ENCODE results near the gene STARD9. TPM values are rescaled to one million over a fixed set of nuclear protein-coding genes. Genes with fewer than 3 reads are reported as not detected.
A peak's percentile ranks its signal among the peaks of the same experiment; 100 is the strongest.

STARD9 gene
- total RNA-seq, 1 donor from 2014 or later: 16.4 TPM

DNA sequence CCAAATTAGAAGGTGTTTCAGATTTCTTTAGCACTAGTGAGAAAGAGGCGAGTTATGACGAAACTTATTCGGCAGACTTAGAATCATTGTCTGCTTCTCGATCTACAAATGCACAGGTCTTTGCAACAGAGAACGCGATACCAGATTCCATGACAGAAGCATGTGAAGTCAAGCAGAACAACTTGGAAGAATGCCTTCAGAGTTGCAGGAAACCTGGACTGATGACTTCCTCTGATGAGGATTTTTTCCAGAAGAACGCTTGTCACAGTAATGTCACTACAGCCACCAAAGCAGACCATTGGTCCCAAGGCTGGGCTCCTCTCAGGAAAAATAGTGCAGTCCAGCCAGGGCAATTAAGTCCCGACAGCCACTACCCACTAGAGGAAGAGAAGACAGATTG, 110.9 kb downstream of the STARD9 start:
- no peak overlapping the region for H3K4me3 Mint-ChIP-seq

DNA sequence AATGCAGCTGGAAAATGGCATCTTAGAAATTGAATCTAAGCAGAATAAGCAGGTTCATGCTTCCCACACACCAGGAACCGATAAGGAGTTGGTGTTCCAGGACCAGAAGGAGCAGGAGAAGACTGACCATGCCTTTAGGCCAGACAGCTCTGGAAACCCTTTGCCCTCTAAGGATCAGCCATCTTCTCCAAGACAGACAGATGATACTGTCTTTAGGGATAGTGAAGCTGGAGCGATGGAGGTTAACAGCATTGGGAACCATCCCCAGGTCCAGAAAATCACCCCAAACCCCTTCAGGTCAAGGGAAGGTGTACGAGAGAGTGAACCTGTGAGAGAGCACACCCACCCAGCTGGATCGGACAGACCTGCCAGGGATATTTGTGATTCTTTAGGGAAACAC, 112.3 kb downstream of the STARD9 start:
- Mint-ChIP-seq H3K4me1 (no peaks in the 10 kb centered on the region), H3K27ac (ENCODE audit: unreplicated experiment) (no peak overlapping the region), H3K9me3 (no peaks in the 10 kb centered on the region), H3K27me3 (ENCODE audit: low read depth) (no peaks in the 10 kb centered on the region), H3K36me3 (ENCODE audit: low read depth) (peaks cover 21% of the 10 kb centered on the region), H3K4me3 (no peak overlapping the region)
- no peak for DNase-seq (ENCODE audit: low read depth, low spot score)
- TF ChIP-seq, protein P1, sequence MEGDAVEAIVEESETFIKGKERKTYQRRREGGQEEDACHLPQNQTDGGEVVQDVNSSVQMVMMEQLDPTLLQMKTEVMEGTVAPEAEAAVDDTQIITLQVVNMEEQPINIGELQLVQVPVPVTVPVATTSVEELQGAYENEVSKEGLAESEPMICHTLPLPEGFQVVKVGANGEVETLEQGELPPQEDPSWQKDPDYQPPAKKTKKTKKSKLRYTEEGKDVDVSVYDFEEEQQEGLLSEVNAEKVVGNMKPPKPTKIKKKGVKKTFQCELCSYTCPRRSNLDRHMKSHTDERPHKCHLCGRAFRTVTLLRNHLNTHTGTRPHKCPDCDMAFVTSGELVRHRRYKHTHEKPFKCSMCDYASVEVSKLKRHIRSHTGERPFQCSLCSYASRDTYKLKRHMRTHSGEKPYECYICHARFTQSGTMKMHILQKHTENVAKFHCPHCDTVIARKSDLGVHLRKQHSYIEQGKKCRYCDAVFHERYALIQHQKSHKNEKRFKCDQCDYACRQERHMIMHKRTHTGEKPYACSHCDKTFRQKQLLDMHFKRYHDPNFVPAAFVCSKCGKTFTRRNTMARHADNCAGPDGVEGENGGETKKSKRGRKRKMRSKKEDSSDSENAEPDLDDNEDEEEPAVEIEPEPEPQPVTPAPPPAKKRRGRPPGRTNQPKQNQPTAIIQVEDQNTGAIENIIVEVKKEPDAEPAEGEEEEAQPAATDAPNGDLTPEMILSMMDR (conservative IDR thresholded peaks at IDR 0.05): no peak

More for the DNA sequence above, 110.9 kb downstream of the STARD9 start:
- no peak for DNase-seq (ENCODE audit: low read depth, low spot score)
- H3K4me1 Mint-ChIP-seq: no peaks in the 10 kb centered on the region
- TF ChIP-seq, protein P1 (conservative IDR thresholded peaks at IDR 0.05): no peak
- H3K27me3 Mint-ChIP-seq (ENCODE audit: low read depth): no peaks in the 10 kb centered on the region
- H3K9me3 Mint-ChIP-seq: no peaks in the 10 kb centered on the region
- H3K27ac Mint-ChIP-seq (ENCODE audit: unreplicated experiment): no peak overlapping the region
- H3K36me3 Mint-ChIP-seq (ENCODE audit: low read depth): peaks cover 21% of the 10 kb centered on the region

DNA sequence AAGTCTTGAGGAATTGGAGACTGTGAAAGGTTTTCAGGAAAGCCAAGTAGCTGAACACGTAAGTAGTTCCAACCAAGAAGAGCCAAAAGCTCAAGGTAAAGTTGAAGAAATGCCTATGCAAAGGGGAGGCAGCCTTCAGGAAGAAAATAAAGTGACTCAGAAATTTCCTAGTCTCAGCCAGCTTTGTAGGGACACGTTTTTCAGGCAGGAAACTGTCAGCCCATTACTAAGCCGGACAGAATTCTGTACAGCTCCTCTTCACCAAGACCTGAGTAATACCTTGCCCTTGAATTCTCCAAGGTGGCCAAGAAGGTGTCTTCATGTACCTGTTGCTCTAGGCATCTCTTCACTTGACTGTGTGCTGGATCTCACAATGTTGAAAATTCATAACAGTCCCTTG, 112.9 kb downstream of the STARD9 start:
- no peak overlapping the region for H3K4me3 Mint-ChIP-seq
- no peak for DNase-seq (ENCODE audit: low read depth, low spot score)
- no peaks in the 10 kb centered on the region for H3K27me3 Mint-ChIP-seq (ENCODE audit: low read depth)
- TF ChIP-seq, protein P1 (conservative IDR thresholded peaks at IDR 0.05): no peak
- peaks cover 21% of the 10 kb centered on the region for H3K36me3 Mint-ChIP-seq (ENCODE audit: low read depth)
- H3K27ac Mint-ChIP-seq (ENCODE audit: unreplicated experiment): no peak overlapping the region
- no peaks in the 10 kb centered on the region for H3K4me1 Mint-ChIP-seq
- no peaks in the 10 kb centered on the region for H3K9me3 Mint-ChIP-seq

DNA sequence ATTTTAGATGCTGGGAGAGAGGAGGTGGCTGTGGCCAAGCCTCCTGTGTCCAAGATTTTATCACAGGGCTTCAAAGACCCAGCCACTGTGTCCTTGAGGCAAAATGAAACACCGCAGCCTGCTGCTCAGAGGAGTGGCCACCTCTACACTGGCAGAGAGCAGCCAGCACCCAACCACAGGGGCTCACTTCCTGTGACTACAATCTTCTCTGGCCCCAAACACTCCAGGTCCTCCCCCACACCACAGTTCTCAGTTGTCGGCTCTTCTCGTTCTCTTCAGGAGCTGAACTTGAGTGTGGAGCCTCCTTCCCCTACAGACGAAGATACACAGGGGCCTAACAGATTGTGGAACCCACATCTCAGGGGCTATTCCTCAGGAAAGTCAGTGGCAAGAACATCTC, 115.9 kb downstream of the STARD9 start:
- H3K27me3 Mint-ChIP-seq (ENCODE audit: low read depth): no peaks in the 10 kb centered on the region
- TF ChIP-seq, protein P1 (conservative IDR thresholded peaks at IDR 0.05): no peak
- H3K9me3 Mint-ChIP-seq: no peaks in the 10 kb centered on the region
- no peak for DNase-seq (ENCODE audit: low read depth, low spot score)
- peaks cover 15% of the 10 kb centered on the region for H3K36me3 Mint-ChIP-seq (ENCODE audit: low read depth)
- peak overlapping the region; percentile 83 for H3K27ac Mint-ChIP-seq (ENCODE audit: unreplicated experiment)
- no peak overlapping the region for H3K4me3 Mint-ChIP-seq
- H3K4me1 Mint-ChIP-seq: no peaks in the 10 kb centered on the region

DNA sequence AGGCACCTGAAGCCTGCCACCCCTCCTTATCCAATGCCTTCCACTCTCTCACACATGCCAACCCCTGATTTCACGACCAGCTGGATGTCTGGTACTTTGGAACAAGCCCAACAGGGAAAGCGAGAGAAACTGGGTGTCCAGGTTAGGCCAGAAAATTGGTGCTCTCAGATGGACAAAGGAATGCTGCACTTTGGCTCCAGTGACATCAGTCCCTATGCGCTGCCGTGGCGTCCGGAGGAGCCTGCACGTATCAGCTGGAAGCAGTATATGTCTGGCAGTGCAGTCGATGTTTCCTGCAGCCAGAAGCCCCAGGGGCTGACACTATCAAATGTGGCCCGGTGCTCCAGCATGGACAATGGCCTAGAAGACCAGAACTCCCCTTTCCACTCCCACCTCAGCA, 116.4 kb downstream of the STARD9 start:
- Mint-ChIP-seq H3K4me3 (no peak overlapping the region), H3K27ac (ENCODE audit: unreplicated experiment) (no peak overlapping the region)

More for the DNA sequence above, 116.4 kb downstream of the STARD9 start:
- TF ChIP-seq, protein P1 (conservative IDR thresholded peaks at IDR 0.05): no peak
- Mint-ChIP-seq H3K9me3 (no peaks in the 10 kb centered on the region), H3K27me3 (ENCODE audit: low read depth) (no peaks in the 10 kb centered on the region), H3K4me1 (no peaks in the 10 kb centered on the region), H3K36me3 (ENCODE audit: low read depth) (peaks cover 16% of the 10 kb centered on the region)
- DNase-seq (ENCODE audit: low read depth, low spot score): no peak

Measured in neural crest cell (in vitro differentiated cells).